NT2/D1 (cell line): Measurements from ENCODE around the gene DUSP23.

ENCODE experiments used
- YY1 ChIP-seq: IDR thresholded peaks from 2 replicates; pipeline ENCODE4 v1.6.1; 2011; ENCODE audit not compliant: insufficient read length, insufficient read depth
- ZNF274 ChIP-seq: IDR thresholded peaks from 2 replicates; pipeline ENCODE4 v1.6.1; 2011; ENCODE audit warnings: mild to moderate bottlenecking, low read depth, low read length

GRCh38 chr1:159799446-159799985 lies 18.8 kb downstream of the DUSP23 start:
- no peak for TF ChIP-seq YY1
- no peak for TF ChIP-seq ZNF274
